Prostate gland (tissue), 2 donors: ENCODE results near the gene HLA-DQA1.
"Not testable (repeated sequence)": the region's sequence is repeated elsewhere in the genome, so short reads cannot be mapped to it uniquely, and the experiment has no call there.

ENCODE experiments used
- CTCF ChIP-seq, 4 experiments: fragments of 200-600 bp in 2 of 4; fragments of 450-650 bp in 2 of 4; sonication (generic) in 2 of 4; IDR thresholded peaks; 1 replicate in 3 of 4; 2 replicates in 1 of 4; pipeline ENCODE4 v1.5.1; 2016 to 2019; ENCODE audit warnings: antibody characterized with exemption in 4 of 4, mild to moderate bottlenecking in 2 of 4, moderate library complexity in 2 of 4
- POLR2AphosphoS5 ChIP-seq: sonication (generic); formaldehyde crosslinking; IDR thresholded peaks from one replicate; pipeline ENCODE4 v1.6.1; 2017; ENCODE audit warnings: antibody characterized with exemption

- TF ChIP-seq POLR2AphosphoS5; CTCF (IDR thresholded peaks at IDR 0.05): not testable (repeated sequence)
Observed at GRCh38 chr6:32629793-32630192, 7.4 kb upstream of the HLA-DQA1 start.
